GM11168 (cell line): ENCODE data around the gene HOXB5.

Source experiments
- in situ Hi-C: fragments of 300-500 bp; cut with MboI; formaldehyde crosslinking; loops from one replicate; pipeline ENCODE4 v1.12.0; 2022; ENCODE audit warnings: low sequenced_read_pairs; ENCODE audit not compliant: unreplicated experiment

HOXB5 gene

GRCh38 chr17:48543107-48543853 is 50.3 kb downstream of the HOXB5 start:
- in situ Hi-C loops: no loop called here

DNA sequence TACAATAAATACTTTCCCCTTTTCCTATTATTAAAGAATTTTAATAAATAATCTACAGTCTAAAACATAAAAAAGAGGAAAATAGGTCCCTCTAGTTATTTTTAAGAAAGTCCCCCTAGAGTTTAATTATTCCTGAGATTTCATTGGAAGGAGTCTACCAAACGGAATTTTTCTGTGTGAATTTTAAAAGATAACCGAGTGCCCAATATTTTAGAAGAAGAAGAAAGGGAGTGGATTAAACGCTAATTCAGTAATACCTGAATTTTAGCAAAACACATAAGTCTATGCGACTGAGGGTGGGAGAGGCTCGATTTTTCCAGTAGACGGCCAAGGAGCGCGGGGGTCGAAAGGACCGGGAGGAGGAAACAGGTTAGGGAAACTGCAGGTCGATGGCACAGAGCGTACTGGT is 50.9 kb downstream of the HOXB5 start:
- in situ Hi-C loops: no loop called here

DNA sequence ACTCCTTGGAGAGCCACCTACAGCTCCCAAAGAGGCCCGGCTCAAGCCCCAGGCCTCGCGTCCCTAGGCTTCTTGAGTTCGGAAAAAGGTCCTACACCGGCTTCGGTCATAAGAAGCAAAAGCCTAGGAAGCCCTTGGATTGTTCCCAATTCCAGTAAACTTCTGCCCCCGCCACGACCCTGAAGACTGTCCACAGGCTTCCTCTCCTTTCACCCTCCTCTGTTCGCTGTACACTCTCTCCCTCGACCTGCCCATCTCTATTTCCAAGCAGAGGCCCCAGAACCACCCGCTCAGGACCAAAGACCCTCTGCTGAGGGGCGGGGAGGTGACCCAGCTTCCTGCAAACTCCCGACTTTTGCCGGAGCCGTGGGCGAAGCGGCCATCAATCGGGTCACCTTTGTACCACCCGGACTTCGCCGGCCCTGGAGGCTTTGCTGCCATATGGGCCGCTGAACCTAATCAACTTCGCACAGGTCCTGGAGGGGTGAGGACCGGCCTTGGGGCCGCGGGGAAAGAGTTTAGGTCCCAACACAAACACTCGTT is 51.4 kb downstream of the HOXB5 start:
- in situ Hi-C loops: no loop called here

DNA sequence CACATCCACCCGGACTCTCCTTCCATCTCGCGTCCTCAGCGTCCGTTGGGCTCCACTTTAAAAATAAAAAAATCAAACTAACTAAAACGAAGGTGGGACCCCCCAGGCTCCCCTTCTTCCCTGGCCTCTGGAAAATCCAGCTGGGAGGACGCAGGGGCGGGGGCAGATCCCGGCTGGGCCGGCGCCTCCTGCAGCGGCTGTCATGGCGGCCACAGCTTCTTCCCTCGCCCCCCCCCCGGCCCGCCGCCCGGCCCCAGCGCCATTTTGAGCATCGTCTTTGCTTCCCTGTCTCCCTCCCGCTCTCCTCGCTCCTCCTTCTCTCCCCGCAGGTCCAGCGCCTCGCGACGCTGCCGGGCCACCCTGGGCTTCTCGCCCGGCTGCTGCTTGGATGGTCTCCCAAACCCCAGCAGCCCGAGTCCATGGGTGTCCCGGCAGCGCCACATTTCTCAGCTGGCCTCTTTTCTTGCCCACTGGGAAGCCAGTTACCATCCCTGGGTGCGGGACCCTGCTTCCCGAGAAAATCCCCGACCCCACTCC is 51.9 kb downstream of the HOXB5 start:
- in situ Hi-C loops: no loop called here
